Activated T-helper 2 cell treated with anti-CD3 and anti-CD28 coated beads, Interferon-gamma antibody, Interleukin-2, Interleukin-4, amounts not matched to agents 10 μg/mL and 5 μg/mL and 100 μg/mL, durations not matched to agents 14 hours and 24 hours and 36 hours (primary cell): ENCODE results near the gene CCNJL. TPM values are rescaled to one million over a fixed set of nuclear protein-coding genes. Genes with fewer than 3 reads are reported as not detected.
A peak's percentile ranks its signal among the peaks of the same experiment; 100 is the strongest.

Experiments used
- DNase-seq: peaks from one replicate; pipeline ENCODE4 v3.0.0; 2021; ENCODE audit warnings: low spot score
- H3K27ac Mint-ChIP-seq: one replicate; pipeline ENCODE4 v1.8.0; 2021; ENCODE audit warnings: mixed read lengths
- H3K27me3 Mint-ChIP-seq: one replicate; pipeline ENCODE4 v1.8.0; 2021; ENCODE audit warnings: low read depth, mixed read lengths
- H3K36me3 Mint-ChIP-seq: one replicate; pipeline ENCODE4 v1.8.0; 2021; ENCODE audit warnings: low read depth, mixed read lengths
- H3K4me1 Mint-ChIP-seq: one replicate; pipeline ENCODE4 v1.8.0; 2021; ENCODE audit warnings: low read depth, mixed read lengths
- H3K4me3 Mint-ChIP-seq: one replicate; pipeline ENCODE4 v1.8.0; 2021; ENCODE audit warnings: low read depth, mild to moderate bottlenecking, moderate library complexity, mixed read lengths
- H3K9me3 Mint-ChIP-seq: one replicate; pipeline ENCODE4 v1.8.0; 2021; ENCODE audit warnings: mixed read lengths
- intact Hi-C: fragments of 100-400 bp; cut with micrococcal nuclease; formaldehyde crosslinking; loops from one replicate; pipeline ENCODE4 v1.15.1; 2023
- total RNA-seq: library from RNA; stranded (reverse); gene quantifications from 2 replicates; pipeline ENCODE4 v1.2.3, GENCODE V29; 2022

The CCNJL gene
- total RNA-seq = not detected in 2 replicates

GRCh38 chr5:160312134-160312959 lies at the start of gene CCNJL:
Gene CCNJL, minus strand, starts transcription at chr5:160312564. Its CDS starts 641 bp downstream, at chr5:160311923.
- no peak within 1 kb of the TSS for H3K27ac Mint-ChIP-seq
- H3K27me3 Mint-ChIP-seq = peaks cover 69% of the 10 kb centered on the region
- no peaks in the 10 kb centered on the region for H3K36me3 Mint-ChIP-seq
- no peaks in the 10 kb centered on the region for H3K9me3 Mint-ChIP-seq
- peak within 1 kb of the TSS; percentile 80 for H3K4me3 Mint-ChIP-seq
- DNase-seq = no peak
- intact Hi-C loops = no loop called here
- H3K4me1 Mint-ChIP-seq = peaks cover 9% of the 10 kb centered on the region

- Mint-ChIP-seq H3K4me3 (no peak overlapping the region), H3K27ac (no peak overlapping the region), H3K9me3 (no peaks in the 10 kb centered on the region), H3K36me3 (no peaks in the 10 kb centered on the region), H3K4me1 (no peaks in the 10 kb centered on the region), H3K27me3 (peaks cover 8% of the 10 kb centered on the region)
- no peak for DNase-seq
- intact Hi-C loops = no loop called here
Measured at GRCh38 chr5:160361624-160362228, 49.4 kb upstream of the CCNJL start.

GRCh38 chr5:160360310-160360709 lies 47.9 kb upstream of the CCNJL start:
- Mint-ChIP-seq H3K27me3 (peaks cover 5% of the 10 kb centered on the region), H3K4me3 (no peak overlapping the region), H3K4me1 (no peaks in the 10 kb centered on the region), H3K9me3 (no peaks in the 10 kb centered on the region), H3K27ac (no peak overlapping the region), H3K36me3 (no peaks in the 10 kb centered on the region)
- intact Hi-C loops = no loop called here
- no peak for DNase-seq

GRCh38 chr5:160359816-160360215 lies 47.5 kb upstream of the CCNJL start:
- intact Hi-C loops = no loop called here
- Mint-ChIP-seq H3K4me3 (no peak overlapping the region), H3K27me3 (peaks cover 5% of the 10 kb centered on the region), H3K36me3 (no peaks in the 10 kb centered on the region), H3K9me3 (no peaks in the 10 kb centered on the region), H3K27ac (no peak overlapping the region), H3K4me1 (no peaks in the 10 kb centered on the region)
- no peak for DNase-seq

GRCh38 chr5:160359242-160359641 lies 46.9 kb upstream of the CCNJL start:
- no peaks in the 10 kb centered on the region for H3K36me3 Mint-ChIP-seq
- intact Hi-C loops = no loop called here
- H3K27me3 Mint-ChIP-seq = peaks cover 5% of the 10 kb centered on the region
- no peak overlapping the region for H3K27ac Mint-ChIP-seq
- no peaks in the 10 kb centered on the region for H3K9me3 Mint-ChIP-seq
- no peak overlapping the region for H3K4me3 Mint-ChIP-seq
- no peak for DNase-seq
- no peaks in the 10 kb centered on the region for H3K4me1 Mint-ChIP-seq

GRCh38 chr5:160357861-160358411 lies 45.6 kb upstream of the CCNJL start:
- H3K9me3 Mint-ChIP-seq = no peaks in the 10 kb centered on the region
- no peak overlapping the region for H3K4me3 Mint-ChIP-seq
- DNase-seq = no peak
- H3K27ac Mint-ChIP-seq = no peak overlapping the region
- no peaks in the 10 kb centered on the region for H3K4me1 Mint-ChIP-seq
- intact Hi-C loops = no loop called here
- H3K27me3 Mint-ChIP-seq = peaks cover 5% of the 10 kb centered on the region
- no peaks in the 10 kb centered on the region for H3K36me3 Mint-ChIP-seq

- intact Hi-C loops = no loop called here
- no peaks in the 10 kb centered on the region for H3K9me3 Mint-ChIP-seq
- peaks cover 5% of the 10 kb centered on the region for H3K27me3 Mint-ChIP-seq
- H3K4me1 Mint-ChIP-seq = no peaks in the 10 kb centered on the region
- DNase-seq = no peak
- no peaks in the 10 kb centered on the region for H3K36me3 Mint-ChIP-seq
- H3K27ac Mint-ChIP-seq = no peak overlapping the region
- no peak overlapping the region for H3K4me3 Mint-ChIP-seq
Measured at GRCh38 chr5:160357394-160357793, 45.0 kb upstream of the CCNJL start.

GRCh38 chr5:160356550-160357347 lies 44.4 kb upstream of the CCNJL start:
- DNase-seq = no peak
- Mint-ChIP-seq H3K27me3 (peaks cover 5% of the 10 kb centered on the region), H3K9me3 (no peaks in the 10 kb centered on the region), H3K4me1 (no peaks in the 10 kb centered on the region), H3K4me3 (no peak overlapping the region), H3K27ac (no peak overlapping the region), H3K36me3 (no peaks in the 10 kb centered on the region)
- intact Hi-C loops = no loop called here

GRCh38 chr5:160354666-160355065 lies 42.3 kb upstream of the CCNJL start:
- H3K9me3 Mint-ChIP-seq = no peaks in the 10 kb centered on the region
- H3K36me3 Mint-ChIP-seq = no peaks in the 10 kb centered on the region
- no peaks in the 10 kb centered on the region for H3K4me1 Mint-ChIP-seq
- no peaks in the 10 kb centered on the region for H3K27me3 Mint-ChIP-seq
- no peak overlapping the region for H3K4me3 Mint-ChIP-seq
- intact Hi-C loops = no loop called here
- no peak overlapping the region for H3K27ac Mint-ChIP-seq
- DNase-seq = no peak

- intact Hi-C loops = no loop called here
- H3K27ac Mint-ChIP-seq = no peak overlapping the region
- H3K9me3 Mint-ChIP-seq = no peaks in the 10 kb centered on the region
- H3K36me3 Mint-ChIP-seq = no peaks in the 10 kb centered on the region
- H3K4me1 Mint-ChIP-seq = no peaks in the 10 kb centered on the region
- no peak overlapping the region for H3K4me3 Mint-ChIP-seq
- no peak for DNase-seq
- no peaks in the 10 kb centered on the region for H3K27me3 Mint-ChIP-seq
Measured at GRCh38 chr5:160353379-160353778, 41.0 kb upstream of the CCNJL start.

- no peak overlapping the region for H3K27ac Mint-ChIP-seq
- intact Hi-C loops = no loop called here
- no peaks in the 10 kb centered on the region for H3K27me3 Mint-ChIP-seq
- H3K4me1 Mint-ChIP-seq = no peaks in the 10 kb centered on the region
- no peaks in the 10 kb centered on the region for H3K9me3 Mint-ChIP-seq
- H3K4me3 Mint-ChIP-seq = no peak overlapping the region
- H3K36me3 Mint-ChIP-seq = no peaks in the 10 kb centered on the region
- DNase-seq = no peak
Measured at GRCh38 chr5:160352308-160352707, 39.9 kb upstream of the CCNJL start.

- no peaks in the 10 kb centered on the region for H3K36me3 Mint-ChIP-seq
- no peaks in the 10 kb centered on the region for H3K4me1 Mint-ChIP-seq
- no peaks in the 10 kb centered on the region for H3K9me3 Mint-ChIP-seq
- intact Hi-C loops = no loop called here
- no peak for DNase-seq
- no peak overlapping the region for H3K27ac Mint-ChIP-seq
- H3K27me3 Mint-ChIP-seq = no peaks in the 10 kb centered on the region
- no peak overlapping the region for H3K4me3 Mint-ChIP-seq
Measured at GRCh38 chr5:160349935-160350303, 37.6 kb upstream of the CCNJL start.
